ACC112 (cell line): ENCODE results near the gene MTHFD1.

ENCODE experiments used
- H2AFZ ChIP-seq: fragments of 200-600 bp; sonication (generic); one replicate; pipeline ENCODE4 v1.6.0; 2017; ENCODE audit warnings: antibody characterized with exemption, low read length; ENCODE audit not compliant: unreplicated experiment
- H3K27ac ChIP-seq: fragments of 200-600 bp; sonication (generic); 2 replicates; pipeline ENCODE4 v1.5.1; 2014; ENCODE audit warnings: low read depth, mild to moderate bottlenecking, antibody characterized with exemption, low read length, moderate library complexity
- H3K27me3 ChIP-seq: fragments of 200-600 bp; sonication (generic); 2 replicates; pipeline ENCODE4 v1.6.1; 2014; ENCODE audit warnings: mild to moderate bottlenecking, antibody characterized with exemption, low read length, moderate library complexity, mixed read lengths; ENCODE audit not compliant: insufficient read depth
- H3K36me3 ChIP-seq: fragments of 200-600 bp; sonication (generic); 2 replicates; pipeline ENCODE4 v1.6.1; 2016; ENCODE audit warnings: mild to moderate bottlenecking, antibody characterized with exemption, low read length, moderate library complexity, mixed read lengths; ENCODE audit not compliant: insufficient read depth
- H3K4me1 ChIP-seq: fragments of 200-600 bp; sonication (generic); one replicate; pipeline ENCODE4 v1.6.1; 2016; ENCODE audit warnings: low read length, mixed read lengths; ENCODE audit not compliant: insufficient read depth, unreplicated experiment, control insufficient read depth
- H3K4me3 ChIP-seq: fragments of 200-600 bp; sonication (generic); 2 replicates; pipeline ENCODE4 v1.5.1; 2014; ENCODE audit warnings: mild to moderate bottlenecking, low read depth, low read length
- H3K79me2 ChIP-seq: fragments of 200-600 bp; sonication (generic); one replicate; pipeline ENCODE4 v1.6.0; 2016; ENCODE audit warnings: low read length; ENCODE audit not compliant: control insufficient read depth, unreplicated experiment, insufficient read depth

MTHFD1 gene

DNA sequence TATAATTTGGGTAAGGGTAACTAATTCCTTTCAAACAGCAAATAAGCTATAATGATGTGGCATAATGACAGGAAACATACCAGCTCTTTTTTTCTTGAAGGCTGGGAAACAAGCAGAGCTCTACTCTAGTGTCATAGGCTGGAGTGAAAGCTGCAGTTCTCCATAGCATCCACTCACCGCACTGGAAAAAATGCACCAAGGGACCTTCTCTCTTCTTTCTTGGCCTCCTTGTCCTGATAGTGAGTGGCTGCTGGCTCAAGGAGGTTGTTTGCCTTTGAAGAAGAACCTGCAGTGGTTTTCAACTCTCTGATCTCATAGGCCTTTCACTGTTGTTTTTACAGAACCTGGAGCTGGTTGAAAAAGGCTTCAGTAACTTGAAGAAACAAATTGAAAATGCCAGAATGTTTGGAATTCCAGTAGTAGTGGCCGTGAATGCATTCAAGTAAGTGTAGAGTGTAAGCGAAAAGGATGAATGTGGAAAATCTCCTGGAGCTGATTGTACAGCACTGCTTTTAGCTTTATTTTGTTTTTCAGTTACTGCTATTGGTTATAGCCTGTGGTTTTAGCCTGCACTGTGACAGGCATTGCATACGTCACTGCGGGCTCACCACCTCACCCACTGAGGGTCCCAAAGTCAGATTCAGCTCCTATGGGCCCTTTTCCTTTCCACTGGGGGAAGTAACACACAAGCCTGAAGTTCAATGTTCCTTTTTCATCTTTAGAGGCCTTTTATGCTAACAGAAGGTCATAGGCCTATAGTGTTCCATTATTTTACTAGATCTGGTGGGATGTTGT, 59.9 kb downstream of the MTHFD1 start:
- Histone ChIP-seq H3K36me3 (peaks cover 16% of the 10 kb centered on the region), H3K79me2 (no peaks in the 10 kb centered on the region)

GRCh38 chr14:64450255-64450654, 62.1 kb downstream of the MTHFD1 start:
- Histone ChIP-seq H3K79me2 (no peaks in the 10 kb centered on the region), H3K36me3 (peaks cover 20% of the 10 kb centered on the region), H3K4me3 (no peak overlapping the region), H2AFZ (no peak overlapping the region), H3K27me3 (no peaks in the 10 kb centered on the region), H3K4me1 (peaks cover 6% of the 10 kb centered on the region), H3K27ac (no peak overlapping the region)

More for the DNA sequence above, 59.9 kb downstream of the MTHFD1 start:
- H3K4me3 ChIP-seq, result no peak overlapping the region
- H3K27me3 ChIP-seq, result no peaks in the 10 kb centered on the region
- H2AFZ ChIP-seq, result no peak overlapping the region
- H3K4me1 ChIP-seq, result peaks cover 14% of the 10 kb centered on the region
- no peak overlapping the region for H3K27ac ChIP-seq

- Histone ChIP-seq H3K36me3 (peaks cover 32% of the 10 kb centered on the region), H3K4me1 (no peaks in the 10 kb centered on the region), H3K27ac (no peak overlapping the region), H3K4me3 (no peak overlapping the region), H2AFZ (no peak overlapping the region), H3K27me3 (no peaks in the 10 kb centered on the region), H3K79me2 (no peaks in the 10 kb centered on the region)
These were observed 66.5 kb downstream of the MTHFD1 start for GRCh38 chr14:64454671-64455070.

GRCh38 chr14:64459405-64460136, 71.4 kb downstream of the MTHFD1 start:
- Histone ChIP-seq H3K27me3 (no peaks in the 10 kb centered on the region), H3K27ac (no peak overlapping the region), H3K4me3 (no peak overlapping the region), H3K79me2 (no peaks in the 10 kb centered on the region), H3K36me3 (peaks cover 13% of the 10 kb centered on the region; the same call in 1 of the 2 replicates), H2AFZ (no peak overlapping the region), H3K4me1 (no peaks in the 10 kb centered on the region)

GRCh38 chr14:64461221-64461620, 73.1 kb downstream of the MTHFD1 start:
- no peaks in the 10 kb centered on the region for H3K79me2 ChIP-seq
- H3K27me3 ChIP-seq, result no peaks in the 10 kb centered on the region
- peaks cover 5% of the 10 kb centered on the region for H3K4me1 ChIP-seq
- H2AFZ ChIP-seq, result no peak overlapping the region
- no peak overlapping the region for H3K4me3 ChIP-seq
- no peak overlapping the region for H3K27ac ChIP-seq
- peaks cover 13% of the 10 kb centered on the region; the same call in 1 of the 2 replicates for H3K36me3 ChIP-seq

- Histone ChIP-seq H3K4me1 (peaks cover 6% of the 10 kb centered on the region), H3K27ac (no peak overlapping the region), H3K36me3 (peaks cover 11% of the 10 kb centered on the region; the same call in 1 of the 2 replicates), H3K27me3 (no peaks in the 10 kb centered on the region), H3K79me2 (no peaks in the 10 kb centered on the region), H2AFZ (no peak overlapping the region), H3K4me3 (no peak overlapping the region)
These were observed 75.0 kb downstream of the MTHFD1 start for GRCh38 chr14:64463195-64463594.

GRCh38 chr14:64463873-64464272, 75.7 kb downstream of the MTHFD1 start:
- Histone ChIP-seq H3K79me2 (no peaks in the 10 kb centered on the region), H3K4me3 (no peak overlapping the region), H3K36me3 (peaks cover 6% of the 10 kb centered on the region; the same call in 1 of the 2 replicates), H3K27ac (no peak overlapping the region), H3K4me1 (peaks cover 6% of the 10 kb centered on the region), H3K27me3 (no peaks in the 10 kb centered on the region), H2AFZ (no peak overlapping the region)

GRCh38 chr14:64464651-64465050, 76.5 kb downstream of the MTHFD1 start:
- Histone ChIP-seq H3K36me3 (no peaks in the 10 kb centered on the region), H3K4me1 (peaks cover 6% of the 10 kb centered on the region), H3K4me3 (peak overlapping the region; percentile 79), H3K79me2 (no peaks in the 10 kb centered on the region), H2AFZ (peak overlapping the region; percentile 60), H3K27me3 (no peaks in the 10 kb centered on the region), H3K27ac (no peak overlapping the region)

GRCh38 chr14:64465191-64465822, 77.2 kb downstream of the MTHFD1 start, which contains the start of gene AKAP5:
TSS of gene AKAP5 (plus strand) at chr14:64465499. CDS start at chr14:64468395, 2,896 bp downstream.
- H3K79me2 ChIP-seq, result no peaks in the 10 kb centered on the region
- H3K36me3 ChIP-seq, result no peaks in the 10 kb centered on the region
- no peak within 1 kb of the TSS for H3K27ac ChIP-seq
- no peaks in the 10 kb centered on the region for H3K27me3 ChIP-seq
- peak within 1 kb of the TSS; percentile 60 for H2AFZ ChIP-seq
- H3K4me3 ChIP-seq, result peak within 1 kb of the TSS; percentile 79
- peaks cover 6% of the 10 kb centered on the region for H3K4me1 ChIP-seq

GRCh38 chr14:64465831-64466554, 77.8 kb downstream of the MTHFD1 start:
- no peak overlapping the region for H3K27ac ChIP-seq
- peak overlapping the region; percentile 45 for H2AFZ ChIP-seq
- no peaks in the 10 kb centered on the region for H3K27me3 ChIP-seq
- peak overlapping the region; percentile 79 for H3K4me3 ChIP-seq
- H3K4me1 ChIP-seq, result peaks cover 6% of the 10 kb centered on the region
- H3K36me3 ChIP-seq, result no peaks in the 10 kb centered on the region
- H3K79me2 ChIP-seq, result no peaks in the 10 kb centered on the region
